ENCODE data around the gene XPNPEP2.

XPNPEP2 gene

GRCh38 chrX:129760155-129760554 lies 21.4 kb downstream of the XPNPEP2 start:
- ATAC-seq (ENCODE audit: insufficient read depth, low read depth) (peak; percentile 42), DNase-seq (peak; percentile 52)
- Histone ChIP-seq H3K79me2 (ENCODE audit: insufficient read depth, low read length) (peaks cover 3% of the 10 kb centered on the region; the same call in 1 of the 2 replicates), H3K9me3 (ENCODE audit: insufficient read depth, low read length, severe bottlenecking) (no peaks in the 10 kb centered on the region), H3K4me2 (ENCODE audit: insufficient read depth, low read length) (peak overlapping the region; percentile 39), H3K4me1 (ENCODE audit: insufficient read depth, low read length) (peaks cover 78% of the 10 kb centered on the region), H3K27ac (ENCODE audit: low read length) (peak overlapping the region; percentile 93), H4K20me1 (ENCODE audit: insufficient read depth, low read length) (no peaks in the 10 kb centered on the region), H3K36me3 (ENCODE audit: insufficient read depth, low read length) (no peaks in the 10 kb centered on the region), H2AFZ (ENCODE audit: low read depth, low read length) (peak overlapping the region; percentile 53; the same call in 1 of the 2 replicates), H3K27me3 (ENCODE audit: insufficient read depth, low read length, poor library complexity) (no peaks in the 10 kb centered on the region), H3K9ac (ENCODE audit: low read depth, low read length) (peak overlapping the region; percentile 52), H3K4me3 (ENCODE audit: low read depth in 1 of 2, low read length in 2 of 2) (no peak overlapping the region; a peak in 1 of 4 replicates)
- no peak for TF ChIP-seq EZH2 (IDR thresholded peaks at IDR 0.05; ENCODE audit: borderline replicate concordance, low read depth, low read length, severe bottlenecking)

DNA sequence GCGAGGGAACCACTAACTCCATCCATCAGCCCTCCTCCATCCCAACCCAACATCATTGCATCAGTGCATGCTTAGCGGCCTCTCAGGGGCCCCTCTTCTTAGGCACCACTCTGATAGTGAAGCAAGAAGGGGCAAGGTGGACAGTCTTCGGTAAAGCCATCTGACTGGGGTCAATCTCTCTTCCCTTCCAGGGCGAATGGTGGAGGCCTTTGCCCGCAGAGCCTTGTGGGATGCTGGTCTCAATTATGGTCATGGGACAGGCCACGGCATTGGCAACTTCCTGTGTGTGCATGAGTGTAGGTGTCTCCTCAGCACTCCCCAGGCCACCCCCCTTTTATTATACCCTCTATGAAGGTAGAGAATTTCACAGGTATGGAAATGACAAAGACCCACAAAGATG lies 22.2 kb downstream of the XPNPEP2 start:
- Histone ChIP-seq H3K9ac (ENCODE audit: low read depth, low read length) (no peak overlapping the region), H4K20me1 (ENCODE audit: insufficient read depth, low read length) (no peaks in the 10 kb centered on the region), H3K4me3 (ENCODE audit: low read depth in 1 of 2, low read length in 2 of 2) (no peak overlapping the region), H3K9me3 (ENCODE audit: insufficient read depth, low read length, severe bottlenecking) (no peaks in the 10 kb centered on the region), H3K36me3 (ENCODE audit: insufficient read depth, low read length) (no peaks in the 10 kb centered on the region), H3K27ac (ENCODE audit: low read length) (peak overlapping the region; percentile 93), H2AFZ (ENCODE audit: low read depth, low read length) (no peak overlapping the region), H3K4me2 (ENCODE audit: insufficient read depth, low read length) (no peak overlapping the region), H3K4me1 (ENCODE audit: insufficient read depth, low read length) (peaks cover 72% of the 10 kb centered on the region), H3K79me2 (ENCODE audit: insufficient read depth, low read length) (peaks cover 3% of the 10 kb centered on the region; the same call in 1 of the 2 replicates), H3K27me3 (ENCODE audit: insufficient read depth, low read length, poor library complexity) (no peaks in the 10 kb centered on the region)
- DNase-seq: no peak
- no peak for ATAC-seq (ENCODE audit: insufficient read depth, low read depth)
- TF ChIP-seq CTCF (IDR thresholded peaks at IDR 0.05; ENCODE audit: borderline replicate concordance, extremely low read depth, low read length, poor library complexity, severe bottlenecking): no peak
- TF ChIP-seq EZH2 (IDR thresholded peaks at IDR 0.05; ENCODE audit: borderline replicate concordance, low read depth, low read length, severe bottlenecking): no peak

- H3K79me2 ChIP-seq (ENCODE audit: insufficient read depth, low read length): peaks cover 3% of the 10 kb centered on the region; the same call in 1 of the 2 replicates
- ATAC-seq (ENCODE audit: insufficient read depth, low read depth) (no peak), DNase-seq (no peak)
- H3K4me1 ChIP-seq (ENCODE audit: insufficient read depth, low read length): peaks cover 71% of the 10 kb centered on the region
- H4K20me1 ChIP-seq (ENCODE audit: insufficient read depth, low read length): no peaks in the 10 kb centered on the region
- H2AFZ ChIP-seq (ENCODE audit: low read depth, low read length): no peak overlapping the region
- H3K9ac ChIP-seq (ENCODE audit: low read depth, low read length): no peak overlapping the region
- no peak overlapping the region for H3K4me3 ChIP-seq (ENCODE audit: low read depth in 1 of 2, low read length in 2 of 2)
- H3K4me2 ChIP-seq (ENCODE audit: insufficient read depth, low read length): no peak overlapping the region
- H3K9me3 ChIP-seq (ENCODE audit: insufficient read depth, low read length, severe bottlenecking): no peaks in the 10 kb centered on the region
- no peaks in the 10 kb centered on the region for H3K27me3 ChIP-seq (ENCODE audit: insufficient read depth, low read length, poor library complexity)
- H3K36me3 ChIP-seq (ENCODE audit: insufficient read depth, low read length): no peaks in the 10 kb centered on the region
- H3K27ac ChIP-seq (ENCODE audit: low read length): peak overlapping the region; percentile 93
- TF ChIP-seq CTCF (IDR thresholded peaks at IDR 0.05; ENCODE audit: borderline replicate concordance, extremely low read depth, low read length, poor library complexity, severe bottlenecking) (no peak), EZH2 (IDR thresholded peaks at IDR 0.05; ENCODE audit: borderline replicate concordance, low read depth, low read length, severe bottlenecking) (no peak)
Measured at GRCh38 chrX:129761596-129761995, 22.8 kb downstream of the XPNPEP2 start.

GRCh38 chrX:129762448-129762847 lies 23.7 kb downstream of the XPNPEP2 start:
- Histone ChIP-seq H3K4me2 (ENCODE audit: insufficient read depth, low read length) (no peak overlapping the region), H3K4me1 (ENCODE audit: insufficient read depth, low read length) (peaks cover 73% of the 10 kb centered on the region), H2AFZ (ENCODE audit: low read depth, low read length) (no peak overlapping the region), H3K36me3 (ENCODE audit: insufficient read depth, low read length) (no peaks in the 10 kb centered on the region), H3K4me3 (ENCODE audit: low read depth in 1 of 2, low read length in 2 of 2) (no peak overlapping the region), H3K79me2 (ENCODE audit: insufficient read depth, low read length) (no peaks in the 10 kb centered on the region; the same call in 1 of the 2 replicates), H3K27ac (ENCODE audit: low read length) (peak overlapping the region; percentile 93), H4K20me1 (ENCODE audit: insufficient read depth, low read length) (no peaks in the 10 kb centered on the region), H3K9ac (ENCODE audit: low read depth, low read length) (no peak overlapping the region), H3K9me3 (ENCODE audit: insufficient read depth, low read length, severe bottlenecking) (no peaks in the 10 kb centered on the region), H3K27me3 (ENCODE audit: insufficient read depth, low read length, poor library complexity) (no peaks in the 10 kb centered on the region)
- DNase-seq (no peak), ATAC-seq (ENCODE audit: insufficient read depth, low read depth) (no peak)
- TF ChIP-seq EZH2 (IDR thresholded peaks at IDR 0.05; ENCODE audit: borderline replicate concordance, low read depth, low read length, severe bottlenecking) (no peak), CTCF (IDR thresholded peaks at IDR 0.05; ENCODE audit: borderline replicate concordance, extremely low read depth, low read length, poor library complexity, severe bottlenecking) (no peak)

All from DND-41 (cell line).